Measurements from ENCODE around the gene AMER3. TPM values are rescaled to one million over a fixed set of nuclear protein-coding genes. Genes with fewer than 3 reads are reported as not detected.
A peak's percentile ranks its signal among the peaks of the same experiment; 100 is the strongest.

The AMER3 gene
- polyA plus RNA-seq, 4 donors, result 0.03 to 0.05 (median 0.04) TPM

GRCh38 chr2:130749078-130749477, 6.3 kb upstream of the AMER3 start:
- no peak for DNase-seq (ENCODE audit: low read depth in 4 of 4, low spot score in 3 of 4)

GRCh38 chr2:130749641-130750040, 5.7 kb upstream of the AMER3 start:
- DNase-seq (ENCODE audit: low read depth in 4 of 4, low spot score in 3 of 4), result no peak

- DNase-seq (ENCODE audit: low read depth in 4 of 4, low spot score in 3 of 4), result no peak
Observed at GRCh38 chr2:130754811-130755210, 529 bp upstream of the AMER3 start.

GRCh38 chr2:130756053-130756873, 923 bp downstream of the AMER3 start:
- peak in 3 of 4 donors; percentile 23 to 49 (median 40) for DNase-seq (ENCODE audit: low read depth in 4 of 4, low spot score in 3 of 4)

GRCh38 chr2:130756874-130757668, 1.7 kb downstream of the AMER3 start:
- no peak for DNase-seq (ENCODE audit: low read depth in 4 of 4, low spot score in 3 of 4)

GRCh38 chr2:130759906-130760753, 4.8 kb downstream of the AMER3 start:
- DNase-seq (ENCODE audit: low read depth in 4 of 4, low spot score in 3 of 4), result no peak

GRCh38 chr2:130760754-130761751, 5.7 kb downstream of the AMER3 start:
- no peak for DNase-seq (ENCODE audit: low read depth in 4 of 4, low spot score in 3 of 4)

GRCh38 chr2:130762031-130762909, 6.9 kb downstream of the AMER3 start:
- no peak for DNase-seq (ENCODE audit: low read depth in 4 of 4, low spot score in 3 of 4)

GRCh38 chr2:130762910-130763385, 7.6 kb downstream of the AMER3 start:
- no peak for DNase-seq (ENCODE audit: low read depth in 4 of 4, low spot score in 3 of 4)

- DNase-seq (ENCODE audit: low read depth in 4 of 4, low spot score in 3 of 4), result no peak
Observed at GRCh38 chr2:130763405-130763804, 8.1 kb downstream of the AMER3 start.

- DNase-seq (ENCODE audit: low read depth in 4 of 4, low spot score in 3 of 4), result no peak
Observed at GRCh38 chr2:130764035-130764820, 8.9 kb downstream of the AMER3 start.

GRCh38 chr2:130764821-130765115, 9.4 kb downstream of the AMER3 start:
- no peak for DNase-seq (ENCODE audit: low read depth in 4 of 4, low spot score in 3 of 4)

- no peak for DNase-seq (ENCODE audit: low read depth in 4 of 4, low spot score in 3 of 4)
Observed at GRCh38 chr2:130765464-130765863, 10.1 kb downstream of the AMER3 start.

GRCh38 chr2:130766037-130766436, 10.7 kb downstream of the AMER3 start:
- DNase-seq (ENCODE audit: low read depth in 4 of 4, low spot score in 3 of 4), result no peak

- no peak for DNase-seq (ENCODE audit: low read depth in 4 of 4, low spot score in 3 of 4)
Observed at GRCh38 chr2:130766711-130767407, 11.5 kb downstream of the AMER3 start.

GRCh38 chr2:130767408-130767775, 12.1 kb downstream of the AMER3 start:
- no peak for DNase-seq (ENCODE audit: low read depth in 4 of 4, low spot score in 3 of 4)

GRCh38 chr2:130768191-130768855, 13.0 kb downstream of the AMER3 start:
- DNase-seq (ENCODE audit: low read depth in 4 of 4, low spot score in 3 of 4), result no peak
